KMS-11 (cell line): Measurements from ENCODE around the gene RANBP17.

Source experiments
- H2AFZ ChIP-seq: fragments of 200-600 bp; sonication (generic); 2 replicates; pipeline ENCODE4 v1.6.1; 2016; ENCODE audit warnings: antibody characterized with exemption, mixed run types, low read depth
- H3K27ac ChIP-seq: fragments of 200-600 bp; sonication (generic); 2 replicates; pipeline ENCODE4 v1.6.1; 2016; ENCODE audit warnings: mild to moderate bottlenecking, mixed run types
- H3K27me3 ChIP-seq: fragments of 200-600 bp; sonication (generic); 2 replicates; pipeline ENCODE4 v1.6.1; 2017; ENCODE audit warnings: mild to moderate bottlenecking, low read depth, mixed run types, moderate library complexity; ENCODE audit not compliant: insufficient read depth
- H3K36me3 ChIP-seq: fragments of 200-600 bp; sonication (generic); 2 replicates; pipeline ENCODE4 v1.6.1; 2017; ENCODE audit warnings: mild to moderate bottlenecking, mixed run types; ENCODE audit not compliant: insufficient read depth
- H3K4me1 ChIP-seq: fragments of 200-600 bp; sonication (generic); 2 replicates; pipeline ENCODE4 v1.6.1; 2016; ENCODE audit warnings: mild to moderate bottlenecking, low read depth, mixed run types; ENCODE audit not compliant: poor library complexity, severe bottlenecking
- H3K4me2 ChIP-seq: fragments of 200-600 bp; sonication (generic); 2 replicates; pipeline ENCODE4 v1.7.0; 2016; ENCODE audit warnings: mild to moderate bottlenecking, mixed run types
- H3K4me3 ChIP-seq: fragments of 200-600 bp; sonication (generic); IDR thresholded peaks from 2 replicates; pipeline ENCODE4 v1.6.1; 2017; ENCODE audit warnings: low read depth, low read length, mixed read lengths; ENCODE audit not compliant: insufficient read depth
- H3K79me2 ChIP-seq: fragments of 200-600 bp; sonication (generic); 2 replicates; pipeline ENCODE4 v1.6.1; 2016; ENCODE audit warnings: low read depth, mixed run types; ENCODE audit not compliant: insufficient read depth
- H3K9ac ChIP-seq: fragments of 200-600 bp; sonication (generic); 2 replicates; pipeline ENCODE4 v1.6.1; 2016; ENCODE audit warnings: mild to moderate bottlenecking, mixed run types
- H4K20me1 ChIP-seq: fragments of 200-600 bp; sonication (generic); 2 replicates; pipeline ENCODE4 v1.6.1; 2016; ENCODE audit warnings: mild to moderate bottlenecking, mixed run types; ENCODE audit not compliant: insufficient read depth
- TF ChIP-seq, protein P1 (sequence below): fragments of 200-600 bp; sonication (generic); conservative IDR thresholded peaks from 2 replicates; pipeline ENCODE4 v1.6.1; 2017; ENCODE audit warnings: low read depth, mild to moderate bottlenecking, antibody characterized with exemption, low read length, moderate library complexity, mixed read lengths

Gene RANBP17

DNA sequence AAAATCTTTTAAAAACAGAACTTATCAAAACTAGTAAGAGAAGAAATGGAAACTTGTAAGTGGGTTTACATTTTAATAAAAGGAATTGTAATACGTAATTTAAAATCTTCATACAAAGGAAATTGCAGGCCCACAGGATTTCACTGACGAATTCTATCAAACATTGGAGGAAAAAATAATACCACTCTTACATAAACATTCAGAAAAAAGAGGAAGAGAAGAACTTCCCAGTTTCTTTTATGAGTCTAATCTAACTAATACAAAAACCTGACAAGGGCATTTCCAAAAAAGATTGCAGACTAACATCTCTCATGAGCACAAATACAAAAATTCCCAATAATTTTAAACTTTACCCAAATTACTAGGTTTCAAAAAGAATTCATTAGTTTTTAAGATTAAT is 149.0 kb downstream of the RANBP17 start:
- Histone ChIP-seq H3K9ac (no peak overlapping the region), H4K20me1 (no peaks in the 10 kb centered on the region), H3K27ac (no peak overlapping the region), H3K4me3 (no peak overlapping the region), H3K4me2 (no peak overlapping the region), H3K36me3 (no peaks in the 10 kb centered on the region), H3K27me3 (no peaks in the 10 kb centered on the region), H3K4me1 (no peaks in the 10 kb centered on the region), H2AFZ (no peak overlapping the region), H3K79me2 (no peaks in the 10 kb centered on the region)
- TF ChIP-seq, protein P1, sequence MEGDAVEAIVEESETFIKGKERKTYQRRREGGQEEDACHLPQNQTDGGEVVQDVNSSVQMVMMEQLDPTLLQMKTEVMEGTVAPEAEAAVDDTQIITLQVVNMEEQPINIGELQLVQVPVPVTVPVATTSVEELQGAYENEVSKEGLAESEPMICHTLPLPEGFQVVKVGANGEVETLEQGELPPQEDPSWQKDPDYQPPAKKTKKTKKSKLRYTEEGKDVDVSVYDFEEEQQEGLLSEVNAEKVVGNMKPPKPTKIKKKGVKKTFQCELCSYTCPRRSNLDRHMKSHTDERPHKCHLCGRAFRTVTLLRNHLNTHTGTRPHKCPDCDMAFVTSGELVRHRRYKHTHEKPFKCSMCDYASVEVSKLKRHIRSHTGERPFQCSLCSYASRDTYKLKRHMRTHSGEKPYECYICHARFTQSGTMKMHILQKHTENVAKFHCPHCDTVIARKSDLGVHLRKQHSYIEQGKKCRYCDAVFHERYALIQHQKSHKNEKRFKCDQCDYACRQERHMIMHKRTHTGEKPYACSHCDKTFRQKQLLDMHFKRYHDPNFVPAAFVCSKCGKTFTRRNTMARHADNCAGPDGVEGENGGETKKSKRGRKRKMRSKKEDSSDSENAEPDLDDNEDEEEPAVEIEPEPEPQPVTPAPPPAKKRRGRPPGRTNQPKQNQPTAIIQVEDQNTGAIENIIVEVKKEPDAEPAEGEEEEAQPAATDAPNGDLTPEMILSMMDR: no peak

DNA sequence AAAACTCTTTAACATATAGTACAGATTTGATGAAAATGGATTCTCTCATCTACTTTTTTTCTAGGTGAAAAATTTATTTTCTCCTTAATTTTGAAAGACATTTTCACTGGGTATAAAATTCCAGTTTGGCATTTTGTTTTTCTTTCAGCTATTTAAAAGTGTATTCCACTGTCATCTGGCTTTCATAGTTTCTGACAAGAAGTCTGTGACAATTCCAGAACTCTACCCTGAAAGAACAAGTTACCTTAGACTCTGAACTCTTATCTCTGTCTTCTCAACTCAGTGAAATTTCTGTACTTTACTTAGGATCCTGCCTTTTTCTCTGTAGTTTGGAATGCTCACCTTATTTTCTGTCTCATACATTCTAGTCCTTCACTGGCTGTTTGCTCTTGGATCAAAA is 161.7 kb downstream of the RANBP17 start:
- Histone ChIP-seq H4K20me1 (no peaks in the 10 kb centered on the region), H3K4me2 (no peak overlapping the region), H3K27me3 (no peaks in the 10 kb centered on the region), H3K36me3 (no peaks in the 10 kb centered on the region), H3K79me2 (no peaks in the 10 kb centered on the region), H3K4me3 (no peak overlapping the region), H2AFZ (no peak overlapping the region), H3K4me1 (no peaks in the 10 kb centered on the region), H3K9ac (no peak overlapping the region), H3K27ac (no peak overlapping the region)
- TF ChIP-seq, protein P1: no peak

DNA sequence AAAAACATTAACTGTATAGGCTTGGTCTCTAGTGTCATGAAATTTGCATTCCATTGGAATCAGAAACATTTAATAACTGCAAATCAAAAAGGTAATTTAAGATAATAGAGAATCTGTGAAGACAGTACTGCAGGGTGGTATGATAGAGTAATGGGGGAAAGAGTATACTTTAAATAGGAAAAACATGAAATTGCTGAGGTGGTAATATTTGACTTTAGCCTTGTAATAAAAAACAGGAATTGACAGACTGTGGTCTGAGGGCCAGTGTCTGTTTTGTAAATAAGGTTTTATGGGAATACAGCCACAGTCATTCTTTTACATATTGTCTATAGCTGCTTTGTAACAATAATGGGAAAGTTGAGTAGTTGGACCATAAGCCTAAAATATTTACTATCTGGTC is 162.3 kb downstream of the RANBP17 start:
- Histone ChIP-seq H3K4me3 (no peak overlapping the region), H3K9ac (no peak overlapping the region), H4K20me1 (no peaks in the 10 kb centered on the region), H3K36me3 (no peaks in the 10 kb centered on the region), H3K27me3 (no peaks in the 10 kb centered on the region), H3K79me2 (no peaks in the 10 kb centered on the region), H2AFZ (no peak overlapping the region), H3K27ac (no peak overlapping the region), H3K4me1 (no peaks in the 10 kb centered on the region), H3K4me2 (no peak overlapping the region)
- TF ChIP-seq, protein P1: no peak

DNA sequence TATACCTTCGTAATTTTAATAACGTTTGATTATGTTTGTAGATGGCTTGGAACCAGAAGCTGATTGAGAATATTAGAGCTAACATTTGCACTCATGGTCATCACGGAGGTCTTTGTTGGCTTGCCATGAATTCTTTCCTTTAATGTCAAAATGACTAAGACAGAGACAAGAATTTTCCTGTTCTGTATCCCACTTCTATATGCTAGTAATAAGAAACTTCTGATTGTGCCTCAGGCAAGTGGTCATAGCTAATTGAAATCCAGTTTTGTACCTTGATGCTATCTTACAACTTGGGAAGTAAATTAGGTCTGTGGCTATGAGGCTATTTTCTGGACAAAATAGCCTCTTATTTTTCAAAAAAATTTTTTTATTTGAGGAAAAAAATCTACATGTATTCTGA is 167.6 kb downstream of the RANBP17 start:
- H3K27ac ChIP-seq: no peak overlapping the region
- no peaks in the 10 kb centered on the region for H3K36me3 ChIP-seq
- TF ChIP-seq, protein P1: no peak
- H3K9ac ChIP-seq: no peak overlapping the region
- H3K4me1 ChIP-seq: no peaks in the 10 kb centered on the region
- H3K27me3 ChIP-seq: no peaks in the 10 kb centered on the region
- no peak overlapping the region for H3K4me2 ChIP-seq
- no peaks in the 10 kb centered on the region for H4K20me1 ChIP-seq
- H3K4me3 ChIP-seq: no peak overlapping the region
- H2AFZ ChIP-seq: no peak overlapping the region
- no peaks in the 10 kb centered on the region for H3K79me2 ChIP-seq
